IMR-90 (cell line): Measurements from ENCODE around the gene RRM1.

Experiments
- CEBPB ChIP-seq: IDR thresholded peaks from 2 replicates; pipeline ENCODE4 v1.6.1; 2012; ENCODE audit warnings: low read depth, low read length, improper control_type of control experiment
- CHD1 ChIP-seq: IDR thresholded peaks from 2 replicates; pipeline ENCODE4 v1.6.1; 2012; ENCODE audit warnings: low read depth, low read length, improper control_type of control experiment
- MAFK ChIP-seq: IDR thresholded peaks from 2 replicates; pipeline ENCODE4 v1.6.1; 2012; ENCODE audit warnings: low read depth, low read length, improper control_type of control experiment
- MXI1 ChIP-seq: IDR thresholded peaks from 2 replicates; pipeline ENCODE4 v1.6.1; 2012; ENCODE audit warnings: low read depth, mild to moderate bottlenecking, low read length, moderate library complexity, borderline replicate concordance
- NFE2L2 ChIP-seq: fragments of 150-350 bp; IDR thresholded peaks from 2 replicates; pipeline ENCODE4 v1.6.1; 2016; ENCODE audit warnings: low read depth, mild to moderate bottlenecking, low read length
- POLR2A ChIP-seq: IDR thresholded peaks from 2 replicates; pipeline ENCODE4 v1.6.1; 2012; ENCODE audit warnings: mild to moderate bottlenecking, low read depth, low read length
- RAD21 ChIP-seq: IDR thresholded peaks from 2 replicates; pipeline ENCODE4 v1.6.1; 2012; ENCODE audit warnings: low read length, improper control_type of control experiment
- RCOR1 ChIP-seq: IDR thresholded peaks from 2 replicates; pipeline ENCODE4 v1.6.1; 2012; ENCODE audit warnings: mild to moderate bottlenecking, low read length, improper control_type of control experiment; ENCODE audit not compliant: insufficient replicate concordance
- RFX5 ChIP-seq: IDR thresholded peaks from 2 replicates; pipeline ENCODE4 v1.8.0; 2012; ENCODE audit warnings: low read depth, mild to moderate bottlenecking, low read length, moderate library complexity
- SMC3 ChIP-seq: fragments of 150-350 bp; IDR thresholded peaks from 2 replicates; pipeline ENCODE4 v1.6.1; 2016; ENCODE audit warnings: low read depth, mild to moderate bottlenecking, antibody characterized with exemption, low read length, moderate library complexity
- TF ChIP-seq, protein P1 (sequence below): conservative IDR thresholded peaks from 2 replicates; pipeline ENCODE4 v1.5.1; 2012; ENCODE audit warnings: mild to moderate bottlenecking, low read depth, low read length, improper control_type of control experiment
- TF ChIP-seq, protein P2 (sequence below): fragments of 150-350 bp; IDR thresholded peaks from 2 replicates; pipeline ENCODE4 v1.6.1; 2016; ENCODE audit warnings: low read depth, mild to moderate bottlenecking, low read length, moderate library complexity, borderline replicate concordance

DNA sequence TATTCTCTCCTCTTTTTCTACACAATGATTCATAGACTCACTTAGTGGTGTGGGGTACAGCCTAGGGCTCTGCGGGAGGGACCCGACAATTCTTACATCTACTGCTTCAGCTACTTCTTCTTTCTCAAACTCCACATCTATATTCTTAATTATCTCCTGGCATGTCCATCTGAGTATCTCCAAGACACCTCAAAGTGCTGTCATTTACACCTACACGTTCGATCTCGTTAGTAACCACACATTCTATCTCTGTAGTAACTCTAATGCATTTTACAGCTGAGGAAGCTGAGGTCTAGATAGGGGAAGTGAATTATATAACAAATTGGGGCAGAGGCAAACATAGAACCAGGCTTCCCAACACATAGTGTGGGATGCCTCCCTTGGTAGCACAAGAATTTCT is 27.7 kb upstream of the RRM1 start:
- TF ChIP-seq MXI1 (no peak), POLR2A (no peak), CEBPB (no peak), NFE2L2 (no peak), CHD1 (no peak), RAD21 (no peak), RFX5 (no peak), RCOR1 (no peak), SMC3 (no peak), MAFK (no peak)
- TF ChIP-seq, protein P1, sequence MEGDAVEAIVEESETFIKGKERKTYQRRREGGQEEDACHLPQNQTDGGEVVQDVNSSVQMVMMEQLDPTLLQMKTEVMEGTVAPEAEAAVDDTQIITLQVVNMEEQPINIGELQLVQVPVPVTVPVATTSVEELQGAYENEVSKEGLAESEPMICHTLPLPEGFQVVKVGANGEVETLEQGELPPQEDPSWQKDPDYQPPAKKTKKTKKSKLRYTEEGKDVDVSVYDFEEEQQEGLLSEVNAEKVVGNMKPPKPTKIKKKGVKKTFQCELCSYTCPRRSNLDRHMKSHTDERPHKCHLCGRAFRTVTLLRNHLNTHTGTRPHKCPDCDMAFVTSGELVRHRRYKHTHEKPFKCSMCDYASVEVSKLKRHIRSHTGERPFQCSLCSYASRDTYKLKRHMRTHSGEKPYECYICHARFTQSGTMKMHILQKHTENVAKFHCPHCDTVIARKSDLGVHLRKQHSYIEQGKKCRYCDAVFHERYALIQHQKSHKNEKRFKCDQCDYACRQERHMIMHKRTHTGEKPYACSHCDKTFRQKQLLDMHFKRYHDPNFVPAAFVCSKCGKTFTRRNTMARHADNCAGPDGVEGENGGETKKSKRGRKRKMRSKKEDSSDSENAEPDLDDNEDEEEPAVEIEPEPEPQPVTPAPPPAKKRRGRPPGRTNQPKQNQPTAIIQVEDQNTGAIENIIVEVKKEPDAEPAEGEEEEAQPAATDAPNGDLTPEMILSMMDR, result no peak
- TF ChIP-seq, protein P2, sequence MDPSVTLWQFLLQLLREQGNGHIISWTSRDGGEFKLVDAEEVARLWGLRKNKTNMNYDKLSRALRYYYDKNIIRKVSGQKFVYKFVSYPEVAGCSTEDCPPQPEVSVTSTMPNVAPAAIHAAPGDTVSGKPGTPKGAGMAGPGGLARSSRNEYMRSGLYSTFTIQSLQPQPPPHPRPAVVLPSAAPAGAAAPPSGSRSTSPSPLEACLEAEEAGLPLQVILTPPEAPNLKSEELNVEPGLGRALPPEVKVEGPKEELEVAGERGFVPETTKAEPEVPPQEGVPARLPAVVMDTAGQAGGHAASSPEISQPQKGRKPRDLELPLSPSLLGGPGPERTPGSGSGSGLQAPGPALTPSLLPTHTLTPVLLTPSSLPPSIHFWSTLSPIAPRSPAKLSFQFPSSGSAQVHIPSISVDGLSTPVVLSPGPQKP, result no peak
